ENCODE results near the gene PVALEF.
"Not testable (repeated sequence)": the region's sequence is repeated elsewhere in the genome, so short reads cannot be mapped to it uniquely, and the experiment has no call there.

The PVALEF gene

DNA sequence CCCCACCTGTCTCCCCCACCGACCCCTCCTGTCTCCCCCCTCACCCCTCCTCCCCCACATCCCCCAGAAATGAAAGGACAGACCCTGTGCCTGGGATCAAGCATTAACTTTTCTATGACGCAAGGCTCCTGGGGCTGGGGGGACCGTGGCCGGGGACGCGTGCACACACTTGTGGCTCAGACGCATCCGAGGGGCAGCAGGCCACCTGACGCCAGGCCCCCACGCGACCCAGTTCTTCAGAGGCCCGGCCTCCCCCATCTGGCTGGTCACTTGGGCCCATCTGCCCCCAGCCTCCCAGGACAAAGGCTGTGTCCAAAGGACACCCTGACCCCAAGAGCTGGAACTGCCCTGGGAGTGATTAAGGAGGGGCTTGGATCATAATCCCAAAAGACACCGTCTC is 14.0 kb upstream of the PVALEF start:
- no peaks in the 10 kb centered on the region for H3K36me3 ChIP-seq (replicated peaks in 1 of 2; ENCODE audit: control insufficient read depth in 2 of 2, insufficient read depth in 2 of 2, low read length in 2 of 2)
- WGBS, 2 donors (ENCODE audit: extremely low coverage in 2 of 2, insufficient read length in 2 of 2, insufficient replicate concordance in 1 of 2): no CpG with 5 or more reads among the region's 13 CpGs

DNA sequence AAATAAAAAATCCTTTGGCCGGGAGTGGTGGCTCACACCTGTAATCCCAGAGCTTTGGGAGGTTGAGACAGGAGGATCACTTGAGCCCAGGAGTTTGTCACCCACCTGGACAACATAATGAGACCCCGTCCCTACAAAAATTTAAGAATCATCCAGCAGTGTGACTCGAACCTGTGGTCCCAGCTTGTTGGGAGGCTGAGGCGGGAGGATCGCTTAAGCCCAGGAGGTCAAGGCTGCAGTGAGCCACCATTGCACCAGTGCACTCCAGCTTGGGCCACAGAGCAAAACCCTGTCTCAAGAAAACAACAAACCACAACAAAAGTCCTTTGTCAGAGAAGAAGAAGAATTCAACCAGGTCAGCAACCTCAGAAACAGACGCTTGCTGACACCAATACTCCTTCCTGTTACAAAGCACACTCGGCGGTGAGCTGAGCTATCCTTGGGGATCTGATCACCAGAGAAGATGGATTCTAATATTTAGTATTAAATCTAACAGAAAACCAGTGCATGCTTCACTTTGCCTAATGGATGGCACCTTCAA is 12.9 kb upstream of the PVALEF start:
- H3K9ac ChIP-seq (ENCODE audit: low read depth, low read length, poor library complexity): no peak overlapping the region
- no peak overlapping the region for H3K23ac ChIP-seq (ENCODE audit: low read depth, low read length, poor library complexity)
- no peak for DNase-seq (ENCODE audit: low spot score)
- H3K27ac ChIP-seq (replicated peaks; ENCODE audit: low read length): no peak overlapping the region
- H2BK5ac ChIP-seq (ENCODE audit: low read length): no peak overlapping the region
- no peak overlapping the region for H3K4me2 ChIP-seq (ENCODE audit: insufficient read depth, low read length, poor library complexity, severe bottlenecking)
- no peak overlapping the region for H3K4me3 ChIP-seq (ENCODE audit: low read length in 2 of 2)
- H4K8ac ChIP-seq (ENCODE audit: low read depth, low read length): no peak overlapping the region
- H2AK5ac ChIP-seq (ENCODE audit: low read depth, low read length): no peak overlapping the region
- no peaks in the 10 kb centered on the region for H3K79me1 ChIP-seq (ENCODE audit: low read depth, low read length)
- no peak overlapping the region for H3K18ac ChIP-seq (ENCODE audit: low read length)
- no peak overlapping the region for H2BK12ac ChIP-seq (ENCODE audit: low read length)
- peaks cover 0 to 4% of the 10 kb centered on the region in 2 donors for H3K4me1 ChIP-seq (ENCODE audit: control insufficient read depth in 2 of 2, insufficient read depth in 1 of 2, low read depth in 1 of 2, low read length in 2 of 2)
- H2AFZ ChIP-seq (ENCODE audit: low read length): no peak overlapping the region
- H3K27me3 ChIP-seq (ENCODE audit: control insufficient read depth in 3 of 3, insufficient read depth in 3 of 3, low read depth in 1 of 3, low read length in 3 of 3): no peaks in the 10 kb centered on the region
- no peaks in the 10 kb centered on the region for H3K36me3 ChIP-seq (replicated peaks in 1 of 2; ENCODE audit: control insufficient read depth in 2 of 2, insufficient read depth in 2 of 2, low read length in 2 of 2)
- no peak overlapping the region for H3K14ac ChIP-seq (ENCODE audit: low read length)
- H3K9me3 ChIP-seq (replicated peaks in 1 of 2; ENCODE audit: control insufficient read depth in 2 of 2, insufficient read depth in 1 of 2, low read depth in 1 of 2, low read length in 2 of 2): no peaks in the 10 kb centered on the region
- no peak overlapping the region for H2BK120ac ChIP-seq (ENCODE audit: low read depth, low read length)
- WGBS, 2 donors (ENCODE audit: extremely low coverage in 2 of 2, insufficient read length in 2 of 2, insufficient replicate concordance in 1 of 2): no CpG with 5 or more reads among the region's 8 CpGs
- H2BK15ac ChIP-seq (ENCODE audit: low read length): no peak overlapping the region
- no peak overlapping the region for H4K91ac ChIP-seq (ENCODE audit: low read depth, low read length, poor library complexity)
- H3K4ac ChIP-seq (ENCODE audit: low read length): no peak overlapping the region

More for the DNA sequence above, 14.0 kb upstream of the PVALEF start:
- H3K9me3 ChIP-seq (replicated peaks in 1 of 2; ENCODE audit: control insufficient read depth in 2 of 2, insufficient read depth in 1 of 2, low read depth in 1 of 2, low read length in 2 of 2): no peaks in the 10 kb centered on the region
- no peak overlapping the region for H3K23ac ChIP-seq (ENCODE audit: low read depth, low read length, poor library complexity)
- H3K4ac ChIP-seq (ENCODE audit: low read length): no peak overlapping the region
- no peak overlapping the region for H3K9ac ChIP-seq (ENCODE audit: low read depth, low read length, poor library complexity)
- H3K18ac ChIP-seq (ENCODE audit: low read length): peak overlapping the region; percentile 57
- H2BK12ac ChIP-seq (ENCODE audit: low read length): no peak overlapping the region
- H3K79me1 ChIP-seq (ENCODE audit: low read depth, low read length): no peaks in the 10 kb centered on the region
- no peak overlapping the region for H3K4me2 ChIP-seq (ENCODE audit: insufficient read depth, low read length, poor library complexity, severe bottlenecking)
- H2BK120ac ChIP-seq (ENCODE audit: low read depth, low read length): no peak overlapping the region
- no peak overlapping the region for H3K14ac ChIP-seq (ENCODE audit: low read length)
- no peak overlapping the region for H2BK15ac ChIP-seq (ENCODE audit: low read length)
- no peak overlapping the region for H2BK5ac ChIP-seq (ENCODE audit: low read length)
- DNase-seq (ENCODE audit: low spot score): no peak
- H3K4me3 ChIP-seq (ENCODE audit: low read length in 2 of 2): no peak overlapping the region
- H2AFZ ChIP-seq (ENCODE audit: low read length): no peak overlapping the region
- no peak overlapping the region for H2AK5ac ChIP-seq (ENCODE audit: low read depth, low read length)
- H4K8ac ChIP-seq (ENCODE audit: low read depth, low read length): no peak overlapping the region
- no peaks in the 10 kb centered on the region for H3K27me3 ChIP-seq (ENCODE audit: control insufficient read depth in 3 of 3, insufficient read depth in 3 of 3, low read depth in 1 of 3, low read length in 3 of 3)
- peaks cover 0 to 4% of the 10 kb centered on the region in 2 donors for H3K4me1 ChIP-seq (ENCODE audit: control insufficient read depth in 2 of 2, insufficient read depth in 1 of 2, low read depth in 1 of 2, low read length in 2 of 2)
- H3K27ac ChIP-seq (replicated peaks; ENCODE audit: low read length): no peak overlapping the region
- no peak overlapping the region for H4K91ac ChIP-seq (ENCODE audit: low read depth, low read length, poor library complexity)

DNA sequence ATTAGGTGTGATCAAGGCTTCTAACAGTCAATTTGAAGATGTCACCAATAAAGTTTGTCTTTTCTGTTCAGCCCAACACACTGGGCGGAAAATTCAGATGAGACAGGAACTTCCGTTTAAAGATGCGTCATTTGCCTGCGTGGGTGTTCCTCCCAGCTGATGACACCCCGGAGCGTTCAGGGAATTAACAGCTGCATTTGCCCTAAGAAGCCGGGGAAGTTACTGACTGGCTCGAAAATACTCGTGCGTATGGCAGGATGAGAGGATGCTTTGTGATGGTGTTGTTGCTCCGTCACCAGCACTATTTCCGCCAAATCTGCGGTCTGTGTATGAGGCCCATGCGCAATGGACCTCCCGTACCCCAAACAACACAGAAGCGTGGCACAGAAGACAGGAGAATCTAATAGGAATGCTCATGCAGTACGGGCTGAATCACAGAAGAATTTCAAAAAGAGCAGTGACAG is 11.9 kb upstream of the PVALEF start:
- peaks cover 0 to 4% of the 10 kb centered on the region in 2 donors for H3K4me1 ChIP-seq (ENCODE audit: control insufficient read depth in 2 of 2, insufficient read depth in 1 of 2, low read depth in 1 of 2, low read length in 2 of 2)
- peaks cover 0 to 3% (median 0%) of the 10 kb centered on the region in 3 experiments for H3K27me3 ChIP-seq (ENCODE audit: control insufficient read depth in 3 of 3, insufficient read depth in 3 of 3, low read depth in 1 of 3, low read length in 3 of 3)
- H2AFZ ChIP-seq (ENCODE audit: low read length): no peak overlapping the region
- no peak overlapping the region for H2BK12ac ChIP-seq (ENCODE audit: low read length)
- H4K91ac ChIP-seq (ENCODE audit: low read depth, low read length, poor library complexity): no peak overlapping the region
- no peak for DNase-seq (ENCODE audit: low spot score)
- no peak overlapping the region for H3K27ac ChIP-seq (replicated peaks; ENCODE audit: low read length)
- no peak overlapping the region for H3K4me3 ChIP-seq (ENCODE audit: low read length in 2 of 2)
- H3K18ac ChIP-seq (ENCODE audit: low read length): no peak overlapping the region
- no peak overlapping the region for H3K23ac ChIP-seq (ENCODE audit: low read depth, low read length, poor library complexity)
- H2BK15ac ChIP-seq (ENCODE audit: low read length): no peak overlapping the region
- H3K79me1 ChIP-seq (ENCODE audit: low read depth, low read length): no peaks in the 10 kb centered on the region
- peak overlapping the region; percentile 98 for H3K14ac ChIP-seq (ENCODE audit: low read length)
- no peak overlapping the region for H3K9ac ChIP-seq (ENCODE audit: low read depth, low read length, poor library complexity)
- H3K4me2 ChIP-seq (ENCODE audit: insufficient read depth, low read length, poor library complexity, severe bottlenecking): no peak overlapping the region
- no peak overlapping the region for H4K8ac ChIP-seq (ENCODE audit: low read depth, low read length)
- H2BK5ac ChIP-seq (ENCODE audit: low read length): no peak overlapping the region
- H2BK120ac ChIP-seq (ENCODE audit: low read depth, low read length): no peak overlapping the region
- peak overlapping the region; percentile 23 for H3K4ac ChIP-seq (ENCODE audit: low read length)
- no peaks in the 10 kb centered on the region for H3K36me3 ChIP-seq (replicated peaks in 1 of 2; ENCODE audit: control insufficient read depth in 2 of 2, insufficient read depth in 2 of 2, low read length in 2 of 2)
- H3K9me3 ChIP-seq (replicated peaks in 1 of 2; ENCODE audit: control insufficient read depth in 2 of 2, insufficient read depth in 1 of 2, low read depth in 1 of 2, low read length in 2 of 2): no peaks in the 10 kb centered on the region
- WGBS, 2 donors (ENCODE audit: extremely low coverage in 2 of 2, insufficient read length in 2 of 2, insufficient replicate concordance in 1 of 2): no CpG with 5 or more reads among the region's 17 CpGs
- no peak overlapping the region for H2AK5ac ChIP-seq (ENCODE audit: low read depth, low read length)

DNA sequence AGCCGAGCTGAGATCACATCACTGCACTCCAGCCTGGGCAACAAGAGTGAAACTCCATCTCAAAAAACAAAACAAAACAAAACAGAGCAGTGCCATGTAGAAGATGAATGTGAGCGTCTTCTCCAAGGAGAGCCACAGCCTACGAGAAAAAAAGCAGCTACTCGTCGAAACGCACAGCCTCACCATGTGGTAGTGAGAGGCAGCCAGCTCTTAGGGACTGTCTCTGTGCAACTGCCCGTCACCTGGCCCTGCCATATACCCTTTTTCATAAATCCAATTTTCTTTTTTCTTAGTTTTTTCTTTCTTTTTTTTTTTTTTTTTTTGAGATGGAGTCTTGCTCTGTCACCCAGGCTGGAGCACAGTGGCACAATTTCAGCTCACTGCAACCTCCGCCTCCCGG is 11.3 kb upstream of the PVALEF start:
- H2BK12ac ChIP-seq (ENCODE audit: low read length); H3K18ac ChIP-seq (ENCODE audit: low read length); H3K36me3 ChIP-seq (replicated peaks in 1 of 2; ENCODE audit: control insufficient read depth in 2 of 2, insufficient read depth in 2 of 2, low read length in 2 of 2); H2AK5ac ChIP-seq (ENCODE audit: low read depth, low read length); H3K4me2 ChIP-seq (ENCODE audit: insufficient read depth, low read length, poor library complexity, severe bottlenecking); H3K27me3 ChIP-seq (ENCODE audit: control insufficient read depth in 3 of 3, insufficient read depth in 3 of 3, low read depth in 1 of 3, low read length in 3 of 3); H2BK15ac ChIP-seq (ENCODE audit: low read length); H2AFZ ChIP-seq (ENCODE audit: low read length); H3K27ac ChIP-seq (replicated peaks; ENCODE audit: low read length); H3K9ac ChIP-seq (ENCODE audit: low read depth, low read length, poor library complexity); H2BK120ac ChIP-seq (ENCODE audit: low read depth, low read length); H2BK5ac ChIP-seq (ENCODE audit: low read length); H4K91ac ChIP-seq (ENCODE audit: low read depth, low read length, poor library complexity); DNase-seq (ENCODE audit: low spot score); H3K9me3 ChIP-seq (replicated peaks in 1 of 2; ENCODE audit: control insufficient read depth in 2 of 2, insufficient read depth in 1 of 2, low read depth in 1 of 2, low read length in 2 of 2); H3K79me1 ChIP-seq (ENCODE audit: low read depth, low read length); H3K4me1 ChIP-seq (ENCODE audit: control insufficient read depth in 2 of 2, insufficient read depth in 1 of 2, low read depth in 1 of 2, low read length in 2 of 2); H3K23ac ChIP-seq (ENCODE audit: low read depth, low read length, poor library complexity); H3K4me3 ChIP-seq (ENCODE audit: low read length in 2 of 2); H3K14ac ChIP-seq (ENCODE audit: low read length); H4K8ac ChIP-seq (ENCODE audit: low read depth, low read length); H3K4ac ChIP-seq (ENCODE audit: low read length): not testable (repeated sequence)
- WGBS, 2 donors (ENCODE audit: extremely low coverage in 2 of 2, insufficient read length in 2 of 2, insufficient replicate concordance in 1 of 2): no CpG with 5 or more reads among the region's 9 CpGs
